ENCODE results near the gene ZSWIM4.

ZSWIM4 gene

DNA sequence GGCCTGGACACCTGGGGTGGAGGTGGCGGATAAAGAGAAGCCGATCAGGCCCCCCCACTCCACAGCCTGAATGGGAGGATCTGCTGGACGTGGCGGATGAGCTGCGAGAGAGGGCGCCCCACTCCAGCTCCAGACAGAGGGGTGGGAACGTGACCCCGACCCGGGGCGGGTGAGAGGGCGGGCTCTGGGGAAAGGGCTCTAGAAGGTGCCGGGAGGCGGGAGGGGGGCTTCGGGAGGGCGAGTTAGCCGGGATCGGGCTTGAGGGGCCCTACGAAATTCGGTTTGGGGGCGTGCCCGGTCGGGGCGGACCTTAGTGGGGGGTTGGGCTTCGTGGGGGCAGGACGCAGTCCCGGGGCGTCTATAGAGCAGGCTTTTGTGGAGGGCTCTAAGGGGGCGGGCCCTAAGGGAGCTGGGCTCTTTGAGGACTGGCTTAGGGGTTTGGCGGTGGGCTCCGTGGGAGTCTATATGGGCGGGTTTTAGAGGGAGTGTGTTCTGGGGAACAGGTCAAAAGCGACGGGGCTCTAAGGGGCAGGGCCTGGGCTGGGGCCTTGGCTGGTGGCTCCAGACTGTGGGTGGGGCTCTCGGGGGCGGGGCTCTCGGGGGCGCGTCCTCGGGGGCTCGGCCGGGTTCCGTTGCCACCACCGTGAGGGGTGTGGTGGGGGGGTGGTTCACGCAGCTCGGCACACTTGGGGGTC lies 77.6 kb downstream of the ZSWIM4 start:
- DNase-seq (ENCODE audit: low read depth in 2 of 2): no peak

DNA sequence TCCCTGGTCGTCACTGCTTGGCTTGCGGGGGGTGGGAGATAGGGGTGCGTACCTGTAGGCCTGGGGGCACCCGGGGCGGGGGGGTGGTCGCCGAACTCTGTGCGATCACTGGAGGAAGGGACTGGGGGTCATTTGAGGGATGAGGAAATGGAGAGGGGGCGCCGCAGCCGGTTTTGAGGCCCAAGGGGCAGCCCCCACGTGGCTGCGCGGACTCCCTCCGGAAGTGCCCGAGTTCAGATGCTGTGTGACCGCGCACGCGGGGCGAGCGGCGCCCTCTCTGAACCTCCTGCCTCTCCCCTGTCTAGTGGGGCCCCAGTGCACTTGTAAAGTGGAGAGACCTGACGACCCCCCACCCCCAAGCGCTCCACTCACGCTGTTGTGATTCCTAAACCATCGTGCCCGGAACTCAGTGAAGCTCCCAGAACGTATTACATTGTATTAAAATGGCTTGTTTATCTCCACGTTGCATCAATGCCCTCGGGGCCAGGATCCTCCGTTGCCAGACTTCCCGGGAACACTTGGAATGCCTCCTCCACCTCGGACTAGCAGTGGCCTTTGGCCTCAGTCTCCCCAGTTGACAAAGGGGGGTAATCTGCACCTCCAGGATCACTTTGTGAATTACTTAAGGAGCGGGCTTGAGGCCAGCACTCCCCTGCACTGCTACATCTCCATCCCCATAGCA lies 78.7 kb downstream of the ZSWIM4 start:
- DNase-seq (ENCODE audit: low read depth in 2 of 2): no peak

DNA sequence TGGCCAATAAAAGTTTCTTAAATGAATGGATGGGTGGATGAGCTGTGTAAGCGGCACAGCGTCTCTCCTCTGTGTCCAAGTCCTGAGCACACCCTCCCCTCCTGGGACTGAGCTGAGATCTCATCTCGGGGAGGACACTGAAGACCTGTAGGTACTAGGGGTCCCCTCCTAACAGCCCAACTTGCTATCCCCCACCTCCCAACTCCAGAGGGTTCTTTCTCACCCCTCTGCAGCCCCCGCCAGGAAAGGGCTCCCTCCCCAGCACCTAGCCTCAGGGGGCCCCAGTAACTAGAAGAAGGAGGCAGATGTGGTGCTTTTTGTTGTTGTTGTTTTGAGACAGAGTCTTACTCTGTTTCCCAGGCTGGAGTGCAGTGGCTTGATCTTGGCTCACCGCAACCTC lies 80.6 kb downstream of the ZSWIM4 start:
- no peak for DNase-seq (ENCODE audit: low read depth in 2 of 2)

DNA sequence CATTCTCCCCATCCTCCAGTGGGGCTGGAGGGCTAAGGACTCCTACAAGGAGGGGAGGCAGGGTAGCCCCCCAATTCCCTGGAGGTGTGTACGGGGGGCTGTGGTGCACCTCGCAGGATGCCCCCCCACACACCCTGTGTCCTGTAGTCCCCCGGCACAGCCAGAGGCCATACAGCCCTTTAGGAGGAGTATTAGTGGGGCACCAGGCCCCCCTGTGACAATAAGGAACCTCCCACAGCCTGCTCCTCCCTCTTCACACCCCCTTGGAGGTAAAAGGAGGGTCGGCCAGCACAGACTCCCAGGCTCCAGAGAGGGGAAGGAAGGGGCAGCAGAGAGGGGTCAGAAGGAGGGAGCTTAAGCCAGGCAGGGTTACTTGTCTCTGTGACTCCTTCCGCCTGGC lies 81.6 kb downstream of the ZSWIM4 start, which contains the start of gene NANOS3:
Gene NANOS3 (plus strand): TSS at position 301 of the 400 bp plus-strand sequence. CDS start 115 bp downstream, outside the sequence.
- no peak for DNase-seq (ENCODE audit: low read depth in 2 of 2)

DNA sequence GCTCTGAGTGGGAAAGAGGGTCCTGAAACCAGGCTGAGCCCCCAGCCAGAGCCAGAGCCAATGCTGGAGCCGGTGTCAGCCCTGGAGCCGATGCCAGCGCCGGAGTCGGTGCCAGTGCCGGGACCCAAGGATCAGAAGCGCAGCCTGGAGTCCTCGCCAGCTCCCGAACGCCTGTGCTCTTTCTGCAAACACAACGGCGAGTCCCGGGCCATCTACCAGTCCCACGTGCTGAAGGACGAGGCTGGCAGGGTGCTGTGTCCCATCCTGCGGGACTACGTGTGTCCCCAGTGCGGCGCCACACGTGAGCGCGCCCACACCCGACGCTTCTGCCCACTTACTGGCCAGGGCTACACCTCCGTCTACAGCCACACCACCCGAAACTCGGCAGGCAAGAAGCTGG lies 82.1 kb downstream of the ZSWIM4 start:
- DNase-seq (ENCODE audit: low read depth in 2 of 2): no peak

DNA sequence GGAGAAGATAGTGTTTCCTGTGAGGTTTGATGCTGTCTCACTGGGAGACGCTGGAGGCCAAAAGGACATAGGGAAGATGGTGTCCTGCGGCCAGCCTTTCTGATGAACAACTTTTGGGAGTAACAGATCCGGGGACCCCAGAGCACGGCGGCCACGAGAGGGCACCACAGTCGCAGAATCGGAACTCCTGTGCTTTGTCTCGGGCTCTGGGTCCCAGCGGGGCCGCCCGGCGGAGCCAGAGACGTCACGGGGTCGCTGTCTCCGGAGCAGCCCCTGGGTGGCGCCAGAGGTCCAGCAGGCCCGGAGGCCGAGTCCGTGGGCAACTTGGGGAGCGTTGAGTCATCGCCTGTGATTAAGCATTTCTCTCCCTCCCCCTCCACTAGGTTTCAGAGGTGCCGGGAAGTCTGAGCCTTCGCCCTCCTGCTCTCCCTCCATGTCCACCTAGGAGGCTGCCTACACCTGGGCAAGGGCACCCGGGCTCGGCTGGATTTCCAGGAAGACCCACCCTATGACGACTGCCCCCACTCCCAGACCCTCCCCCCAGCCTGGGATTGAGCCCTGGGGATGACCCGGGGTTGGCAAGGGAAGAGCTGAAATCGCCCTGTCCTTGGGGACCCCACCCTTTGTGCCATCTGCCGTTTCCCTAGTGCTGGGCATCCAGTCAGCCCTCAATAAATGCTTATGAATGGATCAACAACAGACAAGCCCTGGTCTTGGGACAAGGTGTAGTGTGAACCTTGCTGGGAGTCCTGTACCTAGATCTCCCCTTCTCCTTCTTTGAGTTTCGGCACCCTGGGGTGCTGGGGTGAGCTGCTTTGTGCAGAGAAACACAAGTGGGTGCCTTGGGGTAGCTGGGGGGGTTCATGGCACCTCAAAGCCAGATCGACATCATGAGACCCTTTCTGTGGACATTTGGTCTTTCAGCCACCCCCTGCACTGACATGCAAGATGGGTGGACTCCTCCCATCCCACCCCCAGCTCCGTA lies 85.1 kb downstream of the ZSWIM4 start:
- peak; percentile 97 to 99 for DNase-seq (ENCODE audit: low read depth in 2 of 2)

DNA sequence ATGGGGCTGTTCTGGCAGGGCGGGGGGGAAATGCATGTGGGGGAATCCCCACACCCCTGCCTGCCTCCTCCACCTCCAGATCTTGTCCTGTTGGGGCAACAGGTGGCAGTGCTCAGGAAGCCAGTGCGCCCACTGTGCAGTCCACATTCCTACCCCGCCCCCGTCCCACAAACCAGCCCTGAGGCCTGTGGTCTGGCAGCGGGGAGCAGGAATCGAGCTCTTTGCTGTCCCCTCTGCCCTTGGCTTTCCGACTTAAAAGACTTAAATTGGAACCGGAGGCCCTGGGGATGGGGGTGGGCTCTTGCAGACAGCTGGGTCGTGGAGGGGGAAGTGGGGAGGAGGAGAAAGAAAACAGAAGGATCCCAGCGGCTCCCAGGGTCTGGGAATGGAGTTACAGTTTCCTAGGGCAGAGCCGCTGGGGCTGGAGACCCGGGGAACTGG lies 86.0 kb downstream of the ZSWIM4 start:
- no peak for DNase-seq (ENCODE audit: low read depth in 2 of 2)
